Neutrophil (primary cell): ENCODE measurements around the gene COMMD9.

ENCODE experiments used
- H3K27ac ChIP-seq: fragments of 200-600 bp; sonication (generic); 2 replicates; pipeline ENCODE4 v1.5.1; 2016; ENCODE audit warnings: mild to moderate bottlenecking, moderate library complexity
- H3K27me3 ChIP-seq: fragments of 200-600 bp; sonication (generic); 2 replicates; pipeline ENCODE4 v1.6.0; 2016; ENCODE audit warnings: mild to moderate bottlenecking
- H3K36me3 ChIP-seq: fragments of 200-600 bp; sonication (generic); 2 replicates; pipeline ENCODE4 v1.5.1; 2017
- H3K4me1 ChIP-seq, 2 experiments: fragments of 200-600 bp in 1 of 2; sonication (generic) in 1 of 2; 1 replicate in 1 of 2; 2 replicates in 1 of 2; pipeline versions ENCODE4 v1.5.1 to v1.6.1; 2013 to 2016; ENCODE audit warnings: low read depth in 1 of 2, low read length in 1 of 2, mild to moderate bottlenecking in 1 of 2, moderate library complexity in 1 of 2; ENCODE audit not compliant: control insufficient read depth in 1 of 2, insufficient read depth in 1 of 2
- H3K4me3 ChIP-seq, 2 experiments: fragments of 200-600 bp in 1 of 2; sonication (generic) in 1 of 2; 1 replicate in 1 of 2; 2 replicates in 1 of 2; pipeline ENCODE4 v1.5.1; 2013 to 2016; ENCODE audit warnings: low read depth in 1 of 2, low read length in 1 of 2, mild to moderate bottlenecking in 1 of 2, moderate library complexity in 1 of 2
- H3K9me3 ChIP-seq: fragments of 200-600 bp; sonication (generic); 2 replicates; pipeline ENCODE4 v1.5.1; 2016
- TF ChIP-seq, protein P1 (sequence below): fragments of 200-600 bp; sonication (generic); IDR thresholded peaks from 2 replicates; pipeline ENCODE4 v1.5.1; 2016; ENCODE audit warnings: antibody characterized with exemption

COMMD9 gene

DNA sequence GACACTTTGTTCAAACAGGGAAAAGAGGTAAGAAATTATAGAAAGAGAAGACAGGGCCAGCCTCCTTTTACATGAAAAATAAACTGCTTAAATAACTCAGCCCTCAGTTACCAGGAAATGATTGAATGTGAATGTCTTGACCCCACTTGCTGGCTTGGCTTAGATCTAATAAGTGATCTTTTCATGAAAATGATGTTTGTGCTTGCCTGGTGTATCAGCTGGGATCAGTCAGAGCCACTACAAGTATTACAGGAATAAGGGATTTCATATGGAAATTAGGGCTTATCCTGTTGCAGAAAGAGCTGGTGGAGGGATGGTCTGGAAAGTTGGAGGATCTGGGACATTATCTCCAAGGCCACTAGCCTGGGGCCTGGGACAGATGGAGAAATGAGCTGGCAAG lies 51.8 kb downstream of the COMMD9 start:
- Histone ChIP-seq H3K4me3 (no peak overlapping the region), H3K27me3 (peaks cover 11% of the 10 kb centered on the region), H3K27ac (no peak overlapping the region), H3K36me3 (no peaks in the 10 kb centered on the region), H3K4me1 (no peaks in the 10 kb centered on the region), H3K9me3 (no peaks in the 10 kb centered on the region)
- TF ChIP-seq, protein P1, sequence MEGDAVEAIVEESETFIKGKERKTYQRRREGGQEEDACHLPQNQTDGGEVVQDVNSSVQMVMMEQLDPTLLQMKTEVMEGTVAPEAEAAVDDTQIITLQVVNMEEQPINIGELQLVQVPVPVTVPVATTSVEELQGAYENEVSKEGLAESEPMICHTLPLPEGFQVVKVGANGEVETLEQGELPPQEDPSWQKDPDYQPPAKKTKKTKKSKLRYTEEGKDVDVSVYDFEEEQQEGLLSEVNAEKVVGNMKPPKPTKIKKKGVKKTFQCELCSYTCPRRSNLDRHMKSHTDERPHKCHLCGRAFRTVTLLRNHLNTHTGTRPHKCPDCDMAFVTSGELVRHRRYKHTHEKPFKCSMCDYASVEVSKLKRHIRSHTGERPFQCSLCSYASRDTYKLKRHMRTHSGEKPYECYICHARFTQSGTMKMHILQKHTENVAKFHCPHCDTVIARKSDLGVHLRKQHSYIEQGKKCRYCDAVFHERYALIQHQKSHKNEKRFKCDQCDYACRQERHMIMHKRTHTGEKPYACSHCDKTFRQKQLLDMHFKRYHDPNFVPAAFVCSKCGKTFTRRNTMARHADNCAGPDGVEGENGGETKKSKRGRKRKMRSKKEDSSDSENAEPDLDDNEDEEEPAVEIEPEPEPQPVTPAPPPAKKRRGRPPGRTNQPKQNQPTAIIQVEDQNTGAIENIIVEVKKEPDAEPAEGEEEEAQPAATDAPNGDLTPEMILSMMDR = no peak

DNA sequence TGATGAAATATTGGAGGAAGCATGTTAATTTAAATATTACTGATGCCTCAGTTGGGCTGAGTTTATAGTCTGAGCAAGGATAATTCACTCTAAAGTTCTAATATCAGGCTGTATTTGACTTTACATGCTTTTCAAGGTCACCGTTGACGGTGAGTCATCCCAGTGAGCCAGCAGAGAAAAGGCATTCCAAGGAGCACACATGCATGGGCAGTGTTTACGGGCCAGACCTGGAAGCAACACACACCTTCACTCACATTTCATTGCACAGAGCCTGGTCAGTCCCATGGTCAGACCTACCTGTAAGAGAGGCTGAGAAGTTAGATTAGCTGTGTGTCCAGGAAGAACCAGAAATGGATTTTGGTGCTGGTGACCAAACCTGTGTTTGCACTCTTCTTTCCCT lies 53.5 kb downstream of the COMMD9 start:
- Histone ChIP-seq H3K4me1 (no peaks in the 10 kb centered on the region), H3K27ac (no peak overlapping the region), H3K9me3 (no peaks in the 10 kb centered on the region), H3K27me3 (peaks cover 21% of the 10 kb centered on the region), H3K36me3 (no peaks in the 10 kb centered on the region), H3K4me3 (no peak overlapping the region)
- TF ChIP-seq, protein P1 = no peak

DNA sequence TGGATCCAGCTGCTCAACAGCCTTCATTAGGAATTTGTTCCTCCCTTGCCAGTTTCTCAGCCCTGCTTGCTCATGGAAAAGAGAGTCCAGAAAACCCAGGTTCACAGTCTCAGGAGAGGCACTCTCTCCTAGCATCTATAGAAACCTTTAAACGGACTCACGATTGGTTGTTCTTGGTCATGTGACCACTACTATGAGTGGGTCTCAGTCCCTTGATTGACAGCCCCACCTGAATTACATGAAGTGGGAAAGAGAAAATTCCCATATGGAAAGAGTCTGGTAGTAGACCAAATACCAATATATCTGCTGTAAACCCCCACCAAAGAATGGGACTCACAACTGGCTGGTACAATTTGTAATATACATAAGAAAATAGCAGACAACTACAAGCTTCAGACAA lies 54.4 kb downstream of the COMMD9 start:
- Histone ChIP-seq H3K27me3 (peaks cover 21% of the 10 kb centered on the region), H3K9me3 (no peaks in the 10 kb centered on the region), H3K27ac (no peak overlapping the region), H3K4me1 (no peaks in the 10 kb centered on the region), H3K4me3 (no peak overlapping the region), H3K36me3 (no peaks in the 10 kb centered on the region)
- TF ChIP-seq, protein P1 = no peak

- TF ChIP-seq, protein P1 = no peak
Observed at GRCh38 chr11:36233204-36233603, 56.0 kb downstream of the COMMD9 start.

DNA sequence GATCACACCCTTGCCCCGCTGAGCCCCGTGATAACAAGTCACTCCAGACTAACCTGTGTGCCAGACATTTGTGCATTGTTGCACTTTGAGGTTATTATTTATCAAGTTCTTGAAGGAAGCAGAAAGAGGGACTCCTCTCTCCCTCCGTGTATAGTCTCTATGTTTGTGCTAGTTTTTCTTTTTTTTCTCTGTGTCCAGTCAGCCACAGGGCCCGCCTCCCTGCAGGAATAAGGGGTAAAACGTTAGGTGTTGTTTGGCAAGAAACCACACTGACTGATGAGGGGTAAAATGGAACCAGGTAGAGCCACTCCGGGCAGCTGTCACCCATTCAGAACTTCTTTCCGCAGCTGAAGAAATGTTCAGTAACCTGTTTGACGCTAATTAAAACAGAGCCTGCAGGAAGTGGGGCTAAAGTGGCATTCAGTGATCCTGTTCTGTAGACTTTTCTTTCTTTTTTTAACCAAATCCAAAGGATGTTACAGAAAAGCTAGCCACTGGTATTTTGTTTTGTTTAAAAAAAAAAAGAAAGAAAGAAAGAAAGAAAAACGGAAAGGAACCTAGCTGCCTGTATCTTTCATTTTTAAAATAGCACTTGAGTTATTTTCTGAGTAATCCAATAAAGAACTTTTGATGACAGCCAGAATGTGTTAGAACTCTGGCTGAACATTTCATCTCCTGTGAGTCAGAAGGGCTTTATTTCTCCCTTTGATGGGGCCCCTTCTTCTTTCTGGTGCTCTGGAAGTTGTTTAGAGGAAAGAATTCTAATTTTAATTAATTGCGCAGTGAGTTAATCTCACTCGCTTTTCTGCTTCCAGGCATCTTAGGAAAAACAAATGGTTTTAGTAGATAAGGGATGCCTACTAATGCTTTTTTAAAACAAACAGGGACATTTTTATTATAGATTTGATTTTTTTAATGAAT lies 58.2 kb downstream of the COMMD9 start:
- no peak overlapping the region for H3K27ac ChIP-seq
- H3K36me3 ChIP-seq = no peaks in the 10 kb centered on the region
- H3K4me1 ChIP-seq = no peaks in the 10 kb centered on the region
- no peak overlapping the region for H3K4me3 ChIP-seq
- peaks cover 15% of the 10 kb centered on the region for H3K27me3 ChIP-seq
- TF ChIP-seq, protein P1 = no peak
- H3K9me3 ChIP-seq = no peaks in the 10 kb centered on the region

More at GRCh38 chr11:36233204-36233603, 56.0 kb downstream of the COMMD9 start:
- Histone ChIP-seq H3K9me3 (no peaks in the 10 kb centered on the region), H3K36me3 (no peaks in the 10 kb centered on the region), H3K27me3 (peaks cover 17% of the 10 kb centered on the region), H3K4me3 (no peak overlapping the region), H3K4me1 (no peaks in the 10 kb centered on the region), H3K27ac (no peak overlapping the region)
